Suppressor macrophage treated with lipopolysaccharide for 4 hours (primary cell): ENCODE results near the gene TMEM271.
"Not testable (repeated sequence)": the region's sequence is repeated elsewhere in the genome, so short reads cannot be mapped to it uniquely, and the experiment has no call there.

Source experiments
- DNase-seq: peaks from one replicate; pipeline ENCODE4 v3.0.0-alpha.2; 2020

TMEM271 gene

DNA sequence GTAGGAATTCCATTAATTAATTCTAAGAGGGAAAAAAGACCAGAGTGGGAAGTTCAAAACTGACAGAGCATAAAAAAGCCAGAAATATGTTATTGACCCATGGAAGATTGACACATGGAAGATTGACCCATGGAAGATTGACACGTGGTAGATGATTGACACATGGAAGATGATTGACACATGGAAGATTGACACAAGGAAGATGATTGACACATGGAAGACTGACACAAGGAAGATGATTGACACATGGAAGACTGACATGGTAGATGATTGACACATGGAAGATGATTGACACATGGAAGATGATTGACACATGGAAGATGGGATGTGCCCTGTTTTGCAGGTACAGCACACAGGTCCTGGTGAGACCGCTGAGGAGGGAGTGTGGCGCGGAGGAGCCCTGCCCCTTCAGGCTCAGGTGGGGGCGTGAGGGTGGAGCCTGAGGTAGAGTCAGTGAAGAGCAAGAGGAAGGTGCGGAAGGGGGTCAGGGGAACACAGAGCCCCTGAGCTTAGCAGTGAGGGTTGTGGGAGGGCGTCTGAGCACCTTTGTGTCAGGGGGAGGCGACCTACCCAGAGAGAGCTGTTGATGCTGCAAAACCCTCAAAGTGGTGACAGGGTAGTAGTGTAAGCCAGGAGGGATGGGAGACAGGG, 33.4 kb upstream of the TMEM271 start:
- DNase-seq: no peak

DNA sequence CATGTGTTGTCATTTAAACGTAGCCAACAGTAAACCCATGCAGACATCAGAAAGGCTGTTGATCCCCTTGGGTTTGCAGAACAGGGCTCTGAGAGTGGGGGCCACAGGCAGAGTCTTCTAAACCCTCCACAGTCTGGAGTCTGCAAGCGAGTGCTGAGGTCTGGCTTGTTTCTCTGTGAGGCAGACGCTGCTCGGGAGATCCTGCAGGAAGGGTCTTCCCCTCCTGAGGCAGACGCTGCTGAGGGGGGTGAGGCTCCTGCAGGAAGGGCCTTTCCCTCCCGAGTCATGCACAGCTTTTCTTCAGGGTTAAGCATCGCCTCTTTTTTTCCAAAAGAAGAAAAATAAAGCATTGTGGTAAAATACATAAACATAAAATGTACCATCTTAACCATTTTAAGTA, 32.1 kb upstream of the TMEM271 start:
- DNase-seq: no peak

DNA sequence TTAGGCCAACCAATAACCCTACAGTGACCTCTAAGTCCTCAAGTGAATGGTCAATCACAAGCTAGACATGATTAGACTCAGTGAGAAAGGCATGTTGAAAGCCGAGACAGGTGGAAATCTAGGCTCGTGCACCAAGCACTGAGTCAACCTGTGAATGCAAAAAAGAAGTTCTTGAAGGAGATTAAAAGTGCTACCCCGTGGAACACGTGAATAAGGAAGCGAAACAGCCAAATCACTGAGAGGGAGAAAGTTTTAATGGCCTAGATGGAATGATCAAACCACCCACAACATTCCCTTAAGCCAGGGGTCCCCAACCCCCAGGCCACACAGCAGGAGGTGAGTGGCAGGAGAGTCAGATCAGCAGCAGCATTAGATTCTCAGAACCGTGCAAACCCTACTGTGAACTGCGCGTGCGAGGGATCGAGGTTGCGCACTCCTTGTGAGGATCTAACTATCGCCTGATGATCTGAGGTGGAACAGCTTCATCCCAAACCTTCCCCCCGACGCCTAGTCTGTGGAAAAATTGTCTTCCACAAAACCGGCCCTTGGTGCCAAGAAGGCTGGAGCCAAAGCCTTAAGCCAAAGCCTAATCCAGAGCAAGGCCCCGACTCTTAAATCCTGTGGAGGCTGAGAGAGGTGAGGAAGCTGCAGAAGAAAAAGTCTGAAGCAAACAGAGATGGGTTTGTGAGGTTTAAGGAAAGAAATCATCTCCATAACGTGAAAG, 29.8 kb upstream of the TMEM271 start:
- no peak for DNase-seq

DNA sequence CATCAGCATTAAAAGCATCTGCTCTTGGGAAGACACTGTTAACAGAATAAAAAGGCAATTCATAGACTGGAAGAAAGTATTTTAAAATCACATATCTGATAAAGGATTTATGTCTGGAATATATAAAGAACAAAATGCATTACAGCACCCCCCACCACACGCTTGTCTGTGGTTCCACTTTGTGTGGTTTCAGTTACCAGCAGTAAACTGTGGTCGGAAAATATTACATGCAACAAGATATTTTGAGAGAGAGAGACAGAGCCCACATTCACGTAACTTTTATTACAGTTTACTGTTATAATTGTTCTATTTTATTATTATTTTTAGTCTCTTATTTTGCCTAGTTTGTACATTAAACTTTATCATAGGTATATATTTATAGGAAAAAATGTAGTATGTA, 28.0 kb upstream of the TMEM271 start:
- DNase-seq: no peak

DNA sequence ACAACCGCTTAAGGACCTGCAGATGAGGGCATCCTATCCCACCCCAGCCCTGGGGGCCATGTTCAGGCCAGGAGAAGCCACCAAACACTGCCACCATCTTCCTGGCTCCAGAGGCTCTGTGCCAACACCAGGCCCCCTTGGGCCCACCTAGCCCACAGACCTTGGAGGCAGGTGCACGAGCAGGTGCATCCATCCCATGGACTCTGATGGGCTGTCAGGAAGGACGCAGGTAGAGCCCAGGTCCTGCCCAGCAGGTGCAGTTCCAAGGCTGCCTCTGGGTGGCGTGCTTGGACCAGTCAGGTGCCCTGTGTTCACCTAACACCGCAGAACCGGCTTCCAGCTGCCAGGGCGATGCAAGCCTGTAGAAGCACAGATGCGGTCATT, 26.5 kb upstream of the TMEM271 start:
- DNase-seq: peak; percentile 22

DNA sequence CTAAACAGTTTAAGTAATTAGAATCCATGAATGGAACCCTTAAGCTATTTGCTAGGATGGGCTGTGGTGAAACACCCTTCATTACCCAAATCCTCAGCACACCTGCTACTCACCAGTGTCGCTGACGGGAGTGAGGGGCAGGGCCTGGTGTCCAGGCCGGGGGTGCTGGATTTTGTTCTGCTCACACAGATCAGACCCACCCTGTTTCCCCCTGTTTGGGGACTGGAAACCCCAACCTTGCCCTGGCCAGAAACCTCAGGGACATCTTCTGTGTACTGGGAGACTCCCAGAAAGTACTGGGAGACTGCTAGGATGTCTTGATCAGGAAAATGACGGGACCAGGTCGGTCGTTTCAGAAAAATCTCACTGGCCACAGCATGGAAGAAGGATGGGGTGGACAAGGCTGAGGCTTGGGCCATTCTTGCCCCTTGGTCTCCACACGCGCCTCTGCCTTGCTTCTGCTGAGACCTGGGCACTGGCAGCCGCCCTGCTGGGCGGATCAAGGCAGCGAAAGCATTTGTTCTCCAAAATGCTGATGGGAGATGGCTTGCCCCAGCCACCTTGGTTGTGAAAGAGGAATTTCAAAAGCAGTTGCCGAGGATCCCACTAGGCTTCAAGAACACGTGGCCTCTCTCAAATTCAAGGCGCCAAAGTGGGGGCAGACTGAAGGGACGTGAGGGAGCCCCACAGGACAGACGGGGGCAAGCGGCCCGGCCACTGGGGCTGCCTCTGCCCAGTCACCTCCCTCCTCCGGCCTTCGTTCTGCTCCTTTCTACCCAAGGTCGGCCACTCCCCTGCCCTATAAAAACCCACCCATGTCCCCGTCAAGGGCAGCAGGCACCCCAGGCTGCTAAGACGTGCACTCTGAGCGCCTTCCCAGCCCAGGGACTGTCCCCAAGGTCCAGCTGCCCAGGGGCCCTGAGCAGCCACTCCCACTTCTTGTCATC, 25.8 kb upstream of the TMEM271 start:
- DNase-seq: no peak

DNA sequence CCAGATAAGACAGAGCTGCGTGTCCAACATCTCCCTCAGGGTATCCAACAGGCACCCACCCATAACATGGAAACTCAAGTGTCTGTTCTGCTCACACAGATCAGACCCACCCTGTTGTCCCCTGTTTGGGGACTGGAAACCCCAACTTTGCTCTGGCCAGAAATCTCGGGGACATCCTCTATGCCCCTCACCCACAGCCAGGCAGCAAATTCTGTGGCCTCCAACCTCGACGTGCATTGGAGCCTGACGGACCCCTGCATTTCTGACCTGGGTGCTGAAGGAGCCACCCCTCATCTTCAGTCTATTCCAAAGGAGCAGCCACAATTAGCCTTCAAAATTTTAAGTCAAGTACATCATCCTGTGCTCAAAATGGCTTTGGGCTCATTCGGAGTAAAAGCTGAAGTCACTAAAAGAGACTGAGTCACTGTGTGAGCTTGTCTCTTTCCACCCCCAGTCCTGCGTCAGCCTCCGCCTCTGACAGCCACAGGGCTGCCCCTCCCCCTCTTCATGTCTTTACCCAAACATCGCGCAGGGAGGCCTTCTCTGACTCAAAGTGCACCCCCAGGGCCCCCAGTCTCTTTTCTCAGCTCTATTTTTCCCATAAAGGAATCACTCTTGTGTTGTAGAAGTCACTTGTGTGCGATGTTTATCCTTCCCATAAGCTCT, 24.9 kb upstream of the TMEM271 start:
- DNase-seq: no peak

DNA sequence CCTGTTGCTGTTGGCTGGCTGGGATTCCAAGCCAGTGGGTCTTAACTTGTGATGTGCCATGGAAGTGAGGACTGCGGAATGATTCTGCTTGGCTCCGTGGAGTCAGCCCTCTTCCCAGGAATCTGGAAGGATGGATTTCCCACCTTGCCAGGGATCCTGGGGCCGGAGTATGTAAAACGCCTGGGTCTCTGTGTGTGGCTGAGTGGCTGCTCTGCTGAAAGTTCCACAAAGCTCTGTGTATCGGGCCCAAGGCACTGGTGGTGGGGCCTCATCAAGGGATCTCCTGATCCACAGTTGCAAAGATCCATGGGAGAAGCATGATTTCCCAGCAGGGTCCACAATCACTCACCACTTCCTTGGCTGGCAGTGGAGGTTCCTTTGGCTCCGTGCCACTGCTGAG, 24.1 kb upstream of the TMEM271 start:
- DNase-seq: no peak

DNA sequence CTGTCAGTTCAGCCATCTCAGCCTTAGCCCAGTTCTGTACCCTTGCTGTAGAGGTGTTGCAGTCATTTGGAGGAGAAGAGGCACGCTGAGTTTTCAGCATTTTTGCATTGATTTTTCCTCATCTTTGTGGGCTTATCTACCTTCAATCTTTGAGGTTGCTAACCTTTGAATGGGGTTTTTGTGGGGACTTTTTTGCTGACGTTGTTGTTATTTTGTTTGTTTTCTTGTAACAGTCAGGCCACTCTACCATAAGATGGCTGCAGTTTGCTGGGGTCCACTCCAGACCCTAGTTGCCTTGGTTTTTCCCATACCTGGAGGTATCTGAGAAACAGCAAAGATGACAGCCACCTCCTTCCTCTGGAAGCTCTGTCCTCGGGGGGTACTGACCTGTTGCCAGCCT, 22.8 kb upstream of the TMEM271 start:
- no peak for DNase-seq

DNA sequence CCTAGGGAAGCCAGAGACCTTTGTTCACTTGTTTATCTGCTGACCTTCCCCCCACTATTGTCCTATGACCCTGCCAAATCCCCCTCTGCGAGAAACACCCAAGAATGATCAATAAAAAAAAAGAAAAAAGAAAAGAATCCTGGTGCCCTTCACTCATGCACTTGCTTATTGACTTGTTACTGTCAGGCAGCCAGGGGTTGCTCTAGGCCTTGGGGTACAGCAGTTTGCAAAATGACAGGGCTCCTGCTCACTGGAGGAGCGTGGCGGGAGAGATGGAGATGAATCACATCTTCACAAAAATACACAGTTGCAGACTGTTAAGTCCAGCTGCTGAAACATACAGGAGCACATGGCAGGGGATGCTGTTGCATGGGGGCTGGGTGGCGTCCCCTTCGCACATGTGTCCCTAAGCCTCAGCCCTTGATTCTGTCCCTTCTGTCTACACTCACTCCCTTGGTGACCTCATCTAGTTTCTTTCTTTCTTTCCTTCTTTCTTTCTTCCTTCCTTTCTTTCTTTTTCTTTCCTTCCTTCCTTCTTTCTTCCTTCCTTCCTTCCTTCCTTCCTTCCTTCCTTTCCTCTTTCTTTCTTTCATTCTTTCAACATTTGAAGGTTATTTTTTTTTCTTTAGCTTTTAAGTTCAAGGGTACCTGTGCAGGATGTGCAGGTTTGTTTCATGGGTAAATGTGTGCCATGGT, 16.9 kb upstream of the TMEM271 start:
- DNase-seq: no peak

DNA sequence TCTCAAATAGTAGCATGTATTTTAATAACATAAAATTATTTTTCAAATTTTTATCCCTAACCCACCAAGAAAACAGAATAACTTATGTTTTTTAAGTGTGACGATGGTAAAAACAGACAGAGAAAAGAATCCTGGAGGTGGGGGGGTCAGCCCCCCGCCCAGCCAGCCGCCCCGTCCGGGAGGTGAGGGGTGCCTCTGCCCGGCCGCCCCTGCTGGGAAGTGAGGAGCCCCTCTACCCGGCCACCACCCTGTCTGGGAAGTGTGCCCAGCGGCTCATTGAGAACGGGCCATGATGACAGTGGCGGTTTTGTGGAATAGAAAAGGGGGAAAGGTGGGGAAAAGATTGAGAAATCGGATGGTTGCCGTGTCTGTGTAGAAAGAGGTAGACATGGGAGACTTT, 16.1 kb upstream of the TMEM271 start:
- not testable (repeated sequence) for DNase-seq

DNA sequence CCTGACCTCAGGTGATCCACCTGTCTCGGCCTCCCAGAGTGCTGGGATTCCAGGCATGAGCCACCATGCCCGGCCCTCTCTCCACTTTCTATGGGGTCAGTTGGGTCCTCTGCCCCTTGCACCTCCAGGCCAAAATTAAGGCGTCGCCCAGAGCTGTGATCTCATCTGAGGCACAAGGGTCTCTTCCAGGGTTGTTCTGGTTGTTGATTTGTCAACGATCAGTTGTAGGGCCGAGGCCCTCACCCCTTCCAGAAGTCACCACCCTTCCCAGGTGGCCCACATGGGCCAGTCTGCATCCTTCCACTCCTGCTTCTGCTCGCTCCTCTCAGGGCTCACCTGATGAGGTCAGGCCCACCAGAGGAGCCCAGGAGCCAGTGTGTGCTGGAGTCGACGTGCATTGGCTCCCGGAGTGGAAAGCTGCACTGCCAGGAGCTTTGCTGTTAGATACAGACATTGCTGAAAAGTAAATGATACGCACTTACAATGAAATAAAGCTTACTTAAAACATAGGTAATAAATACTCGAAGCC, 14.3 kb upstream of the TMEM271 start:
- no peak for DNase-seq

DNA sequence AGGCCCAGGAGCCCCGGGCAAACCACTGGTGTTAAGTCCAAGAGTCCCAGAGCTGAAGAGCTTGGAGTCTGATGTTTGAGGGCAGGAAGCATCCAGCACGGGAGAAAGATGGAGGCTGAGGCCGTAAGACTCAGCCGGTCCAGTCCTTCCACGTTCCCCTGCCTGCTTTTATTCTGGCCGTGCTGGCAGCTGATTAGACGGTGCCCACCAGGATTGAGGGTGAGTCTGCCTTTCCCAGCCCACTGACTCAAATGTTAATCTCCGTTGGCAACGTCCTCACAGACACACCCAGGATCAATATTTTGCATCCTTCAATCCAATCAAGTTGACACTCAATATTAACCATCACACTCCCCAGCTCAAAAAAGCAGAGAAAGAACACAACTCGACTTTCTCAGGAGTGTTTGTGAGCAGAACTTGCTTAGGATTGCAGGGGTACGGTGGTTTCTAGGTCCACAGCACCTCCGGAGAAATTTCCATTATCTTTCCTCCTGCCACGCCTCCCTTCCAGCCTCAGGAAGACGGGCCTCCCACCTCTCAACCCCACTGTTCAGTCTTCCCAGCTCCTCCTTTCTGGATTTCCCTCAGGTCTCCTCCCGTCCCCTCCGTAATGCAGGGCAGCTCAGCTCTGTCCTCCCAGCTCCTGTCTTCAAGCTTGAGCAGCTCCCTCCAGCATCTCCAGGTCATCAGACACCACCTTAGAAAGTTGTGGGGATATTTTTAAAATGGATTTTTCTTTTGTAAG, 13.3 kb upstream of the TMEM271 start:
- DNase-seq: no peak

DNA sequence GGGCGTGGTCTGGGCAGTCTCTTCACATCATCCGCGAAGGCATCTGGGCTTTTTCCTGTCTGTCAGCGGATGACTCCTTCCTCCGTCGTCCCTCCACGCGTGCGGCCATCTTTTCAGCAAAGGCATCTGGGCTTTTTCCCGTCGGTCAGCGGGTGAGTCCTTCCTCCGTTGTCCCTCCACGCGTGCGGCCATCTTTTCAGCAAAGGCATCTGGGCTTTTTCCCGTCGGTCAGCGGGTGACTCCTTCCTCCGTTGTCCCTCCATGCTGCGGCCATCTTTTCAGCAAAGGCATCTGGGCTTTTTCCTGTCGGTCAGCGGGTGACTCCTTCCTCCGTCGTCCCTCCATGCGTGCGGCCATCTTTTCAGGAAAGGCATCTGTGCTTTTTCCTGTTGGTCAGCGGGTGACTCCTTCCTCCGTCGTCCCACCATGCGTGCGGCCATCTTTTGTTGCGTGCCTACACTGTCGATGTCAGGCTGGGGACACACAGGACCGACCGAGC, 12.3 kb upstream of the TMEM271 start:
- no peak for DNase-seq

DNA sequence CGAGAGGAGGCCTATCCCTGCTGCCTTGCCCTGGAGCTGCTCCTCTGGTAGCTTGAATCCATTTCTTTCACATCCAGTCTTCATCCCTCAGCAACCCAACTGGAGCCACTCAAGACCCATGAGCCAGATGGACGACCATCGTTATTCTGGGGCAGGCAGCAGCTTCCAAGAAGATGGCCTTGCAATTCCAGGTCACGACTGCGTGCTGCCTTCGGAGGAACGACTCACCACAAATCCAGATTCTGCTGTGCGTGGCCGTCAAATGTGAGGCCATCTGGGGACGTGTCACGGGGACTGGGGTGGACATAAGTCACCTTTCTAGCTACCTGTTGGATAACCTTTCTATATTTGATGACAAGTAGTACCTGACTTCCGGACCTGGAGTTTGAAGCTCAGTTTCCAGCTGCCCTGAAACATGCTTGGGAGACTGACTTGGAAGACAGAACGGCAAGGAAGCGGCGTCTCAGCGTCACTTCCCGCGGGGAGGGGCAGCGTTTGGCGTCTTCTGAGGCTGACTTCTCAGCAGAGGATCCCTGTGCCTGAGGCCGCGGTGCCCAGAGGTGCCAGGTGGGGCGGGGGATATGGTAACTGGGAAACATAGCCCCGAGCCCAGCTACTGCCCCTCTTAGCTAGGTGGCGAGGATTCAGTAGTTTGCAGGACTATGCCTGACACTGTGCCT, 11.7 kb upstream of the TMEM271 start:
- DNase-seq: no peak

DNA sequence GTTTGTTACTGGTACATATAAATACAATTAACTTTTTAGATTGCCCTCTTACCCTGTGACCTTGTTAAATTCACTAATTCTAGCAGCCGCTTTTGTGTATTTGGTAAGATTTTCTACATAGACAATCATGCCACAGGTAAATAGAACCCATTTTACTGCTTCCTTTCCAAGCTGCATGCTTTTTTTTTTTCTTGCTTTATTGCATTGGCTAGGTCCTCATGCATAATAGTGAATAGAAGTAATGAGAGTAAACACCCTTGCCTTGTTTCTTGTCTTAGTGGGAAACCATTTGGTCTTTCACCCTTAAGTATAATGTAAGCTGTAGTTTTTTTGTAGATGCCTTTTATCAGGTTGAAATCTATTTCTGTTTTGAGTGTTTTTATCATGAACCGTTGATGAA, 7.7 kb upstream of the TMEM271 start:
- DNase-seq: no peak

DNA sequence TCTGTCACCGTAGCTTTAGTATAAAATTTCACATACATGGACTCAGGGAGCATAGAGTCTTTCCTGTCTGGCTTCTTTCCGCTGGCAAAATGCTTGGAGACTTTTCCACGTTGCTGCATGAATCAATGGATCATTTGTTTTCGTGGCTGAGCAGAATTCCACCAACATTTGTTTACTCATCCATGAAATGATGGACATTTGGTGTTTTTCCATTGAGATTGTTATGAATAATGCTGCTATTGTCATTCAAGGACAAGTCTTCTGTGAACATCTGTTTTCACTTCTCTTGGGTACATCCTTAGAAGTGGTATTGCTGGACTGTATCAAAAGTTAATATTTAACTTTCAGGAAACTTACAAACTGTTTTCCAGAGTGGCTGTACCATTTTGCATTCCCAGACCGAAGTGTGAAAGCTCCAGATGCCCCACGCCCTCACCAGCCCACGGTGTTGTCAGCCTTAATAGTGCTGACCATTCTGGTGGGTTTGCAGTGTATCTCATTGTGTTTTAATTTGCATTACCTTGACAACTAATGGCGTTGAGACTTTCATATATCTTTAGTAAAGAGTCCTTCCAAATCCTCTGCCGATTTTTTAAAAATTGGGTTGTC, 5.8 kb upstream of the TMEM271 start:
- DNase-seq: no peak

DNA sequence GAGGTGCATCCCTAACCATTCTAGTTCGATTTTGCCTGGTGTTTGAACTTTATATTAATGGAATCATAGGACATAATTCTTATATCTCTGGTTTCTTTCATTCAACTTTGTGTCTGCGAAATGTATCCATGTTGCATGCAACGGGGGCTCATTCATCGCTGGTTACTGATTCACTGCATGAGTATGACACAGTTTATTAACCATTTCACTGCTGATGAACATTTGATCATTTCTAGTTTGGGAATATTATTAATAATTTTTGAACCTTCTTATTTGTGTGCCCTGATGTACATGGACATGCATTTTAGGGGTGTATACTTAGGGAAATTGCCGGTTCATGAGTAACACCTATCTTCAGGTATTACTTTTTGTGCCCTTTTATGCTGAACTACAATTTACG, 5.1 kb upstream of the TMEM271 start:
- DNase-seq: no peak

DNA sequence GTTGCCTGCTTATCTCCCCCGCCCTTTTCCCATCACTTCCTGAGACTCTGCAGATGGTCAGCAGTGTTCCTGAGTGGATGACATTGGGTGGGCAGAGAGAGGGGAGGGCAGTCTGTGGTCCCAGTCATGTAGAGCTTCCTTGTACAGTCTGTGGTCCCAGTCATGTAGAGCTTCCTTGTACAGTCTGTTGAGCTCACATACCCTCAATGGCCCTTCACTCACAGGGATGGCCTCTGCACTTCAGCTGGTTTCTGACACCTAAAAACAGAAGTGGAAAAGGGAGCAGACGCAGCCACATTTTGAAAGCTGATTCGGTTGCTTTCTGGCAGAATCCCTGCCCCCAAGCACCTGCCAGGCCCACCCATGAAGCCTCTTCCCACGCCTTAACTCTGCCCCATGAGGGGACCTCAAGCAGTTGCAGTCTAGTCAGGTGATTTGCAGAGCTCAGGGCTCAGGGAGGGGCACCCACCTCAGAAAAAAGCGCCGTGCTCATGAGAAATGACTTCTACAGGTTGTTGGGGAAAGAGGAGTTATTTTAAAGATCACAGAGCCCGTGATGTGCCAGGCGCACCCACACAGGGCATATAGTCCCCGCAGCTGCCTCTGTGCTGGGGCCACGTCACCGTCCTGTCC, 3.6 kb upstream of the TMEM271 start:
- DNase-seq: no peak
